ENCODE results near the gene RAP1GAP2. TPM values are rescaled to one million over a fixed set of nuclear protein-coding genes. Genes with fewer than 3 reads are reported as not detected.
"Not testable (repeated sequence)": the region's sequence is repeated elsewhere in the genome, so short reads cannot be mapped to it uniquely, and the experiment has no call there.

The RAP1GAP2 gene
- total and polyA plus RNA-seq, 2 of the 8 experiments (the other 6 are each of a cell fraction or from before 2014, with no cell fraction given) = 24.0 to 63.8 TPM

- TF ChIP-seq MAFK (IDR thresholded peaks at IDR 0.05; ENCODE audit: low read depth, low read length) (no peak), USF2 (IDR thresholded peaks at IDR 0.05; ENCODE audit: low read length) (no peak), RNF2 (IDR thresholded peaks at IDR 0.05; ENCODE audit: borderline replicate concordance, low read depth, low read length, missing control alignments, poor library complexity, severe bottlenecking) (no peak), SP4 (IDR thresholded peaks at IDR 0.05; ENCODE audit: low read length) (no peak)
These were observed 11.4 kb upstream of the RAP1GAP2 start (continued) for GRCh38 chr17:2784864-2785263.

- WGBS, 2 experiments (ENCODE audit: extremely low coverage in 1 of 2, insufficient coverage in 1 of 2, insufficient read length in 1 of 2, insufficient replicate concordance in 2 of 2, low coverage in 1 of 2, low lambda C conversion rate in 2 of 2, missing lambda C conversion rate in 1 of 2) = 89% methylated on average over 12 of the region's 12 CpGs; no CpG with 5 or more reads in 1 of the 2 experiments
- not testable (repeated sequence) for H3K79me1 ChIP-seq (ENCODE audit: low read depth, low read length)
These were observed 10.9 kb upstream of the RAP1GAP2 start for GRCh38 chr17:2785376-2785775.

More at GRCh38 chr17:2785376-2785775, 10.9 kb upstream of the RAP1GAP2 start:
- H4K91ac ChIP-seq (replicated peaks; ENCODE audit: insufficient read length, low read length); H3K27ac ChIP-seq (ENCODE audit: low read depth, low read length); H2BK120ac ChIP-seq (replicated peaks; ENCODE audit: low read depth, low read length); H2BK12ac ChIP-seq (ENCODE audit: low read depth, low read length); H3K9me3 ChIP-seq (ENCODE audit: insufficient read depth in 2 of 2, low read depth in 1 of 2, low read length in 1 of 2); H3K23me2 ChIP-seq (ENCODE audit: low read depth, low read length); H3K23ac ChIP-seq (ENCODE audit: insufficient read length); H3K79me2 ChIP-seq (ENCODE audit: control insufficient read depth in 1 of 2, insufficient read depth in 2 of 2, low read length in 2 of 2); H2BK20ac ChIP-seq (ENCODE audit: low read length); DNase-seq (ENCODE audit: low read depth in 1 of 2, low spot score in 2 of 2); H2BK5ac ChIP-seq (ENCODE audit: low read depth, low read length); POLR2A ChIA-PET (ENCODE audit: partially characterized antibody); H3K9ac ChIP-seq (replicated peaks in 1 of 4; ENCODE audit: extremely low read depth in 1 of 4, low read depth in 3 of 4, low read length in 3 of 4); H3K27me3 ChIP-seq (replicated peaks in 1 of 4; ENCODE audit: control insufficient read depth in 3 of 4, extremely low read depth in 1 of 4, insufficient read depth in 3 of 4, low read length in 3 of 4); H3K4me2 ChIP-seq (ENCODE audit: insufficient read depth in 1 of 2, low read depth in 2 of 2, low read length in 2 of 2); H2BK15ac ChIP-seq (ENCODE audit: low read length); H4K20me1 ChIP-seq (replicated peaks in 1 of 2; ENCODE audit: control insufficient read depth in 1 of 2, insufficient read depth in 2 of 2, low read length in 2 of 2); H2AK5ac ChIP-seq (ENCODE audit: low read depth, low read length); H3K56ac ChIP-seq (replicated peaks; ENCODE audit: insufficient read length, low read depth, low read length); H3K4ac ChIP-seq (replicated peaks; ENCODE audit: insufficient read length, low read depth, low read length); FAIRE-seq; H3K4me3 ChIP-seq (ENCODE audit: extremely low read depth in 1 of 4, insufficient read depth in 2 of 4, low read depth in 3 of 4, low read length in 4 of 4); H4K5ac ChIP-seq (ENCODE audit: insufficient read length, low read depth, low read length); H4K8ac ChIP-seq (ENCODE audit: extremely low read depth, insufficient read depth, low read length); H3K36me3 ChIP-seq (ENCODE audit: control insufficient read depth in 2 of 4, insufficient read depth in 4 of 4, low read length in 3 of 4); H3K14ac ChIP-seq (ENCODE audit: insufficient read length); H2AFZ ChIP-seq (ENCODE audit: low read length); H3K18ac ChIP-seq (ENCODE audit: extremely low read depth, low read length); H3K4me1 ChIP-seq (replicated peaks in 1 of 4; ENCODE audit: control insufficient read depth in 3 of 4, insufficient read depth in 4 of 4, low read length in 3 of 4): not testable (repeated sequence)
- CTCF ChIA-PET (ENCODE audit: partially characterized antibody) = interaction anchor here (0.7 to 3.5 kb wide), 24 partner anchors 8 to 897 kb away, joined by 3 to 17 read pairs (median 4); partner anchors contain the start of gene RAP1GAP2
